ENCODE results near the gene C22orf39.

DNA sequence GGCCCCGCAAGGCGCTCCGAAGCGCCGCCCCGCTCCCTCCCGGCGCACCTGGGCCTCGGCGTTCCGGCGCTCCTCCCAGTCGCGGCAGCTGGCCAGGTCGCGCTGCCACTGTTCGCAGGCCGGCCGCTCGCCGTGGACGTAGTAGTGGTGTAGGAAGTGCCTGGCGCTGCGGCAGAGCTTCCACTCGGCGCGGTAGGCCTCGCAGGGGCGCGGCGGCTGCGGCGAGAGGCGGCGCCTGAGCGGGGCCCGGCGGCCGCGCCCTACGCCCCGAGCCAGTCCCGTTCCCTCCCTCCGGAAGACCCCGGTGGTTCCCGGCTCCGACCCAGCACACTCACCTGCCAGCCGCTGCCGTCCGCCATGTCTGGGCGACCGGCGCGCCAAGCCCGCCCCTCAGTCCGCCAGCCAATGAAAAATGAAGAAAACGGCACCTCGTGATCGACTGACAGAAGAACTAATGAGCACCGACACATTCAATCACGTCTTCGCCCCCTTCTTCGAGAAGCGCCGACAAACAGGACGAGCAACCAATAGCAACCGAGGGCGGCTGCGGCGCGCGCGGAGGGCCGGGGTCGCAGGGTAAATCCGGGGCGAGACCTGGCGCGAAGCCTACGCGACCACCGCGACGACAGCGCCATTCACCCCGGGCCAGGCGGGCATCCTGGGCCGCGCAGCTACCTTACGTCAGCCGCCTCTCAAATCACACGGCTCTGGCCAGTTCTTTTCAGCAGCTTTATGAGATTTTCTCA, at the start of gene C22orf39:
- no peak for TF ChIP-seq EZH2phosphoT487 (IDR thresholded peaks at IDR 0.05; ENCODE audit: borderline replicate concordance, low read length)
- TF ChIP-seq, protein P1, sequence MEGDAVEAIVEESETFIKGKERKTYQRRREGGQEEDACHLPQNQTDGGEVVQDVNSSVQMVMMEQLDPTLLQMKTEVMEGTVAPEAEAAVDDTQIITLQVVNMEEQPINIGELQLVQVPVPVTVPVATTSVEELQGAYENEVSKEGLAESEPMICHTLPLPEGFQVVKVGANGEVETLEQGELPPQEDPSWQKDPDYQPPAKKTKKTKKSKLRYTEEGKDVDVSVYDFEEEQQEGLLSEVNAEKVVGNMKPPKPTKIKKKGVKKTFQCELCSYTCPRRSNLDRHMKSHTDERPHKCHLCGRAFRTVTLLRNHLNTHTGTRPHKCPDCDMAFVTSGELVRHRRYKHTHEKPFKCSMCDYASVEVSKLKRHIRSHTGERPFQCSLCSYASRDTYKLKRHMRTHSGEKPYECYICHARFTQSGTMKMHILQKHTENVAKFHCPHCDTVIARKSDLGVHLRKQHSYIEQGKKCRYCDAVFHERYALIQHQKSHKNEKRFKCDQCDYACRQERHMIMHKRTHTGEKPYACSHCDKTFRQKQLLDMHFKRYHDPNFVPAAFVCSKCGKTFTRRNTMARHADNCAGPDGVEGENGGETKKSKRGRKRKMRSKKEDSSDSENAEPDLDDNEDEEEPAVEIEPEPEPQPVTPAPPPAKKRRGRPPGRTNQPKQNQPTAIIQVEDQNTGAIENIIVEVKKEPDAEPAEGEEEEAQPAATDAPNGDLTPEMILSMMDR (IDR thresholded peaks at IDR 0.05; ENCODE audit: low read depth, low read length, poor library complexity, severe bottlenecking), result no peak
